ENCODE results near the gene BDH1. TPM values are rescaled to one million over a fixed set of nuclear protein-coding genes. Genes with fewer than 3 reads are reported as not detected.

Gene BDH1
- total RNA-seq, 4 donors from 2014 or later: 127 to 258 (median 197) TPM

GRCh38 chr3:197475514-197475913 is 80.3 kb downstream of the BDH1 start:
- no peak for DNase-seq
- H3K9me3 ChIP-seq: no peaks in the 10 kb centered on the region
- in situ Hi-C loops (cut with MboI; ENCODE audit: low pct_ligation_motif_present in 1 of 4, low pct_unique_long_range_greater_than_20kb in 1 of 4, low sequenced_read_pairs in 3 of 4): no loop called here
- peaks cover 0 to 13% (median 4%) of the 10 kb centered on the region in 4 donors for H3K4me1 ChIP-seq
- H3K27me3 ChIP-seq: peaks cover 6% of the 10 kb centered on the region
- no peaks in the 10 kb centered on the region for H3K36me3 ChIP-seq
- H3K4me3 ChIP-seq: no peak overlapping the region
- H3K27ac ChIP-seq: no peak overlapping the region
- intact Hi-C loops (cut with DNase I; ENCODE audit: low total_unique reads): no loop called here
- WGBS, 2 donors (ENCODE audit: low coverage in 1 of 2): 70 to 83% methylated on average over 3 of the region's 3 CpGs
- TF ChIP-seq POLR2A (IDR thresholded peaks at IDR 0.05) (no peak), POLR2AphosphoS5 (IDR thresholded peaks at IDR 0.05) (no peak), EP300 (IDR thresholded peaks at IDR 0.05; ENCODE audit: low read depth) (no peak), CTCF (IDR thresholded peaks at IDR 0.05) (no peak)

GRCh38 chr3:197472151-197472550 is 83.6 kb downstream of the BDH1 start:
- WGBS, 2 donors (ENCODE audit: low coverage in 1 of 2): 79% methylated on average over 2 of the region's 2 CpGs; no CpG with 5 or more reads in 1 of the 2 donors
- H3K4me1 ChIP-seq: peaks cover 0 to 17% (median 8%) of the 10 kb centered on the region in 4 donors
- in situ Hi-C loops (cut with MboI; ENCODE audit: low pct_ligation_motif_present in 1 of 4, low pct_unique_long_range_greater_than_20kb in 1 of 4, low sequenced_read_pairs in 3 of 4): no loop called here

DNA sequence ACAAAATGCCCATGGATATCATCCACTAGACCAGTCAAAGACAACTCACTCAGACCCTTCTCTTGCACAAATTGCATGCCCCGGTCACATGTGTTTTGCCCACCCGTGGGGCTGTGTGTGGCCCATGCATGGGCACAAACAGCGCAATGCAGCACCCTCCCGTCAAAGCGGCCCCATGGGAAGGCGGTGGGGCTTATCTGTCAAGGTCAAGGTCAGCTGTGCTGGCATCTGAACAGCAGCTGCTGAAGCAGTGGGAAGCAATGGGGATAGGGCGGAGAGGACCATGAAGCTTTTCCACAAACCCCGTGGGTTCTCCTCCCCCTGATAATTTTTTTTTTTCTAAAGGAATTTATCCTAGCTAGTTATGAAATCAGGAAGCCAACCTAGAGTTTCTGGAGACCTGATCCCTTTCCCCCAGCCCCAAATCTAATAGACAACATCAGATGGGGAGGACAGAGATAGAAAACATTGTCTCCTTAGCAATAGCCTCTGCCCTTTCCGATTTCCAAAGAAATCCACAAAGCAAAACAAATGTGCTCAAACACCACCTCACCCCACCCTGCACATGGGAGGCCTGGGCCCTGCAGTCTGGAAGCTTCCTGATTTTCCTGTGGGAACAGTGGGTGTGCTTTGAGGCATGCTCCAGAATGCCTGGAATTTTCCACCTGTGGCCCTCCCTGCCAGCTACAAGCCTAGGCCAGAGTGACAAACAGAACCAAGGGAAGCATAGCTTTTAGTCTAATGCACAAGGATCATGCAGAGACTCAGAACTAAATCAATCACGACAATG is 84.4 kb downstream of the BDH1 start:
- Histone ChIP-seq H3K27me3 (no peaks in the 10 kb centered on the region), H3K36me3 (no peaks in the 10 kb centered on the region), H3K9me3 (no peaks in the 10 kb centered on the region), H3K27ac (no peak overlapping the region), H3K4me3 (no peak overlapping the region), H3K4me1 (peaks cover 0 to 24% (median 13%) of the 10 kb centered on the region in 4 donors)
- 85 to 86% methylated on average over 5 to 10 of the region's 10 CpGs for WGBS, 2 donors (ENCODE audit: low coverage in 1 of 2)
- no peak for DNase-seq
- no peak for TF ChIP-seq POLR2AphosphoS5 (IDR thresholded peaks at IDR 0.05)
- TF ChIP-seq CTCF (IDR thresholded peaks at IDR 0.05): no peak
- no peak for TF ChIP-seq EP300 (IDR thresholded peaks at IDR 0.05; ENCODE audit: low read depth)
- TF ChIP-seq POLR2A (IDR thresholded peaks at IDR 0.05): no peak
- intact Hi-C loops (cut with DNase I; ENCODE audit: low total_unique reads): no loop called here
- in situ Hi-C loops (cut with MboI; ENCODE audit: low pct_ligation_motif_present in 1 of 4, low pct_unique_long_range_greater_than_20kb in 1 of 4, low sequenced_read_pairs in 3 of 4): no loop called here

More at GRCh38 chr3:197472151-197472550, 83.6 kb downstream of the BDH1 start:
- Histone ChIP-seq H3K36me3 (no peaks in the 10 kb centered on the region), H3K4me3 (no peak overlapping the region), H3K27ac (no peak overlapping the region), H3K27me3 (no peaks in the 10 kb centered on the region), H3K9me3 (no peaks in the 10 kb centered on the region)
- TF ChIP-seq POLR2A (IDR thresholded peaks at IDR 0.05): no peak
- no peak for TF ChIP-seq CTCF (IDR thresholded peaks at IDR 0.05)
- no peak for TF ChIP-seq POLR2AphosphoS5 (IDR thresholded peaks at IDR 0.05)
- TF ChIP-seq EP300 (IDR thresholded peaks at IDR 0.05; ENCODE audit: low read depth): no peak
- intact Hi-C loops (cut with DNase I; ENCODE audit: low total_unique reads): no loop called here
- no peak for DNase-seq

GRCh38 chr3:197468866-197469382 is 86.8 kb downstream of the BDH1 start:
- H3K4me1 ChIP-seq: peaks cover 0 to 24% (median 15%) of the 10 kb centered on the region in 4 donors
- peak; percentile 53 for DNase-seq
- H3K9me3 ChIP-seq: no peaks in the 10 kb centered on the region
- H3K36me3 ChIP-seq: no peaks in the 10 kb centered on the region
- TF ChIP-seq CTCF (IDR thresholded peaks at IDR 0.05) (no peak), POLR2A (IDR thresholded peaks at IDR 0.05) (peak; percentile 44), POLR2AphosphoS5 (IDR thresholded peaks at IDR 0.05) (peak in 1 of 3 donors; percentile 64)
- WGBS, 2 donors (ENCODE audit: low coverage in 1 of 2): 48% methylated on average over 5 of the region's 5 CpGs; no CpG with 5 or more reads in 1 of the 2 donors
- H3K27ac ChIP-seq: peak overlapping the region; percentile 24 to 64 (median 48)
- in situ Hi-C loops (cut with MboI; ENCODE audit: low pct_ligation_motif_present in 1 of 4, low pct_unique_long_range_greater_than_20kb in 1 of 4, low sequenced_read_pairs in 3 of 4) (no loop called here), intact Hi-C loops (cut with DNase I; ENCODE audit: low total_unique reads) (no loop called here)
- no peak overlapping the region for H3K4me3 ChIP-seq
- H3K27me3 ChIP-seq: no peaks in the 10 kb centered on the region
